Measurements from ENCODE around the gene KRT25. TPM values are rescaled to one million over a fixed set of nuclear protein-coding genes. Genes with fewer than 3 reads are reported as not detected.

Gene KRT25
- total and polyA plus RNA-seq, 2 of the 13 experiments (the other 11 are each of a cell fraction or from before 2014, with no cell fraction given): not detected

GRCh38 chr17:40777459-40777858 lies 22.3 kb upstream of the KRT25 start:
- POLR2A ChIA-PET: no interaction called here
- intact Hi-C loops (cut with micrococcal nuclease; ENCODE audit: unreplicated experiment) (no loop called here), in situ Hi-C loops (cut with HindIII; ENCODE audit: extremely low pct_ligation_motif_present, low pct_unique_long_range_greater_than_20kb) (no loop called here)
- 0 out of 2 replicates have a peak, but pooled peaks cover 8% of the 10 kb centered on the region for H3K4me1 ChIP-seq (ENCODE audit: insufficient read depth, low read length)
- H3K79me2 ChIP-seq (ENCODE audit: insufficient read depth, low read length): no peaks in the 10 kb centered on the region
- H3K27ac ChIP-seq (ENCODE audit: extremely low read length, insufficient read depth, low read length): no peak overlapping the region
- no peaks in the 10 kb centered on the region for H3K9me3 ChIP-seq (ENCODE audit: low read length)
- CTCF ChIA-PET (ENCODE audit: low intra/inter-chr PET ratio, low total read pairs): no interaction called here
- 18% methylated on average over 7 of the region's 7 CpGs for WGBS (ENCODE audit: low lambda C conversion rate)
- H3K4me2 ChIP-seq (ENCODE audit: low read depth, low read length): no peak overlapping the region
- TF ChIP-seq NCOR1 (IDR thresholded peaks at IDR 0.05; ENCODE audit: borderline replicate concordance, low read length): no peak
- TF ChIP-seq ZNF180 (CRISPR knock-in tag; IDR thresholded peaks at IDR 0.05; ENCODE audit: borderline replicate concordance, low read depth): no peak
- no peak for TF ChIP-seq ARNT2 (CRISPR knock-in tag; IDR thresholded peaks at IDR 0.05; ENCODE audit: low read depth)
- TF ChIP-seq HNRNPL (IDR thresholded peaks at IDR 0.05; ENCODE audit: low read depth, low read length): no peak
- TF ChIP-seq TIGD3 (CRISPR knock-in tag; IDR thresholded peaks at IDR 0.05; ENCODE audit: borderline replicate concordance): no peak
- TF ChIP-seq ZFP36 (IDR thresholded peaks at IDR 0.05; ENCODE audit: borderline replicate concordance, low read depth, low read length, partially characterized antibody): no peak
- no peak for TF ChIP-seq CSRNP1 (CRISPR knock-in tag; IDR thresholded peaks at IDR 0.05)
- TF ChIP-seq NR1H2 (CRISPR knock-in tag; IDR thresholded peaks at IDR 0.05; ENCODE audit: borderline replicate concordance, low read depth): no peak
- TF ChIP-seq ZSCAN12 (CRISPR knock-in tag; IDR thresholded peaks at IDR 0.05): no peak
- no peak for TF ChIP-seq ZNF841 (CRISPR knock-in tag; IDR thresholded peaks at IDR 0.05; ENCODE audit: borderline replicate concordance)
- no peak overlapping the region for H2AFZ ChIP-seq (ENCODE audit: low read length)
- H3K9ac ChIP-seq (ENCODE audit: insufficient read depth, low read depth, low read length): no peak overlapping the region
- H3K27me3 ChIP-seq (ENCODE audit: control insufficient read depth in 1 of 2, insufficient read depth in 2 of 2, low read length in 2 of 2): peaks cover 0 to 36% of the 10 kb centered on the region in 2 experiments; a peak in 3 of 5 replicates
- FAIRE-seq (no peak), DNase-seq (ENCODE audit: low spot score) (no peak), ATAC-seq (no peak)
- no peaks in the 10 kb centered on the region for H4K20me1 ChIP-seq (ENCODE audit: insufficient read depth, low read length)
- no peaks in the 10 kb centered on the region for H3K36me3 ChIP-seq (replicated peaks in 1 of 2; ENCODE audit: control insufficient read depth in 1 of 2, insufficient read depth in 2 of 2, low read length in 2 of 2)
- H3K4me3 ChIP-seq (replicated peaks in 1 of 3; ENCODE audit: insufficient read depth in 1 of 3, low read depth in 2 of 3, low read length in 3 of 3): no peak overlapping the region
- BruUV-seq (replicated peaks): no TSS peak

Measured in HepG2 (cell line).